Islet of Langerhans (tissue), 1 donor: ENCODE results near the gene MTMR12.
"Not testable (repeated sequence)": the region's sequence is repeated elsewhere in the genome, so short reads cannot be mapped to it uniquely, and the experiment has no call there.

Experiments
- FAIRE-seq: peaks from one replicate; lab custom pipeline; 2011; peaks lifted over from hg19 to GRCh38; lab: Jason Lieb, UNC

MTMR12 gene

GRCh38 chr5:32232441-32233219 lies 80.1 kb downstream of the MTMR12 start:
- no peak for FAIRE-seq

GRCh38 chr5:32231929-32232328 lies 80.8 kb downstream of the MTMR12 start:
- FAIRE-seq: no peak

- no peak for FAIRE-seq
These were observed 81.5 kb downstream of the MTMR12 start for GRCh38 chr5:32231241-32231640.

GRCh38 chr5:32230356-32231099 lies 82.2 kb downstream of the MTMR12 start:
- FAIRE-seq: no peak

GRCh38 chr5:32229586-32229985 lies 83.2 kb downstream of the MTMR12 start:
- FAIRE-seq: no peak

GRCh38 chr5:32228816-32229215 lies 83.9 kb downstream of the MTMR12 start:
- FAIRE-seq: no peak

GRCh38 chr5:32225445-32225844 lies 87.3 kb downstream of the MTMR12 start:
- FAIRE-seq: no peak

- no peak for FAIRE-seq
These were observed 88.6 kb downstream of the MTMR12 start for GRCh38 chr5:32223972-32224609.

- FAIRE-seq: no peak
These were observed 89.8 kb downstream of the MTMR12 start for GRCh38 chr5:32222723-32223470.

- FAIRE-seq: no peak
These were observed 94.8 kb downstream of the MTMR12 start for GRCh38 chr5:32217886-32218396.

GRCh38 chr5:32214344-32214743 lies 98.4 kb downstream of the MTMR12 start:
- not testable (repeated sequence) for FAIRE-seq

- FAIRE-seq: no peak
These were observed 102.6 kb downstream of the MTMR12 start for GRCh38 chr5:32210151-32210550.

GRCh38 chr5:32208837-32209236 lies 103.9 kb downstream of the MTMR12 start:
- not testable (repeated sequence) for FAIRE-seq

GRCh38 chr5:32207355-32207634 lies 105.4 kb downstream of the MTMR12 start:
- no peak for FAIRE-seq

GRCh38 chr5:32206509-32207354 lies 106.0 kb downstream of the MTMR12 start:
- FAIRE-seq: no peak

GRCh38 chr5:32206053-32206452 lies 106.7 kb downstream of the MTMR12 start:
- no peak for FAIRE-seq

- FAIRE-seq: peak; percentile 58
These were observed 110.3 kb downstream of the MTMR12 start for GRCh38 chr5:32202394-32202793.

- no peak for FAIRE-seq
These were observed 111.5 kb downstream of the MTMR12 start for GRCh38 chr5:32201122-32201753.

- FAIRE-seq: no peak
These were observed 115.7 kb downstream of the MTMR12 start for GRCh38 chr5:32197032-32197431.

GRCh38 chr5:32195265-32195664 lies 117.5 kb downstream of the MTMR12 start:
- FAIRE-seq: no peak

GRCh38 chr5:32193591-32193990 lies 119.1 kb downstream of the MTMR12 start:
- peak; percentile 97 for FAIRE-seq
